NT2/D1 (cell line): Measurements from ENCODE around the gene MROH9.
"Not testable (repeated sequence)": the region's sequence is repeated elsewhere in the genome, so short reads cannot be mapped to it uniquely, and the experiment has no call there.

Experiments used
- DNase-seq: peaks from one replicate; pipeline ENCODE4 v3.0.0-alpha.2; 2011; ENCODE audit warnings: low read depth, low spot score
- H3K27me3 ChIP-seq: 2 replicates; pipeline ENCODE4 v1.6.0; 2011; ENCODE audit warnings: mild to moderate bottlenecking; ENCODE audit not compliant: insufficient read length, insufficient read depth
- H3K36me3 ChIP-seq: 2 replicates; pipeline ENCODE4 v1.6.1; 2011; ENCODE audit warnings: mild to moderate bottlenecking, low read length, mixed read lengths; ENCODE audit not compliant: insufficient read depth, insufficient read length
- H3K4me1 ChIP-seq: 2 replicates; pipeline ENCODE4 v1.5.1; 2011; ENCODE audit not compliant: insufficient read depth, insufficient read length
- H3K4me3 ChIP-seq: 2 replicates; pipeline ENCODE4 v1.5.1; 2011; ENCODE audit warnings: low read depth; ENCODE audit not compliant: insufficient read length
- H3K9ac ChIP-seq: 2 replicates; pipeline ENCODE4 v1.6.0; 2011; ENCODE audit warnings: low read depth; ENCODE audit not compliant: insufficient read length
- H3K9me3 ChIP-seq: 2 replicates; pipeline ENCODE4 v1.5.1; 2011; ENCODE audit warnings: mild to moderate bottlenecking, low read length; ENCODE audit not compliant: insufficient read depth
- SUZ12 ChIP-seq: IDR thresholded peaks from 2 replicates; pipeline ENCODE4 v1.6.1; 2011; ENCODE audit not compliant: insufficient read length, insufficient read depth; ENCODE audit errors: extremely low read depth
- YY1 ChIP-seq: IDR thresholded peaks from 2 replicates; pipeline ENCODE4 v1.6.1; 2011; ENCODE audit not compliant: insufficient read length, insufficient read depth
- ZNF274 ChIP-seq: IDR thresholded peaks from 2 replicates; pipeline ENCODE4 v1.6.1; 2011; ENCODE audit warnings: mild to moderate bottlenecking, low read depth, low read length

Gene MROH9

GRCh38 chr1:170931650-170932049, 3.7 kb upstream of the MROH9 start:
- Histone ChIP-seq H3K4me1 (no peaks in the 10 kb centered on the region), H3K36me3 (no peaks in the 10 kb centered on the region), H3K27me3 (no peaks in the 10 kb centered on the region), H3K9me3 (no peaks in the 10 kb centered on the region), H3K9ac (no peak overlapping the region), H3K4me3 (no peak overlapping the region)
- DNase-seq: no peak
- TF ChIP-seq SUZ12 (no peak), ZNF274 (no peak), YY1 (no peak)

DNA sequence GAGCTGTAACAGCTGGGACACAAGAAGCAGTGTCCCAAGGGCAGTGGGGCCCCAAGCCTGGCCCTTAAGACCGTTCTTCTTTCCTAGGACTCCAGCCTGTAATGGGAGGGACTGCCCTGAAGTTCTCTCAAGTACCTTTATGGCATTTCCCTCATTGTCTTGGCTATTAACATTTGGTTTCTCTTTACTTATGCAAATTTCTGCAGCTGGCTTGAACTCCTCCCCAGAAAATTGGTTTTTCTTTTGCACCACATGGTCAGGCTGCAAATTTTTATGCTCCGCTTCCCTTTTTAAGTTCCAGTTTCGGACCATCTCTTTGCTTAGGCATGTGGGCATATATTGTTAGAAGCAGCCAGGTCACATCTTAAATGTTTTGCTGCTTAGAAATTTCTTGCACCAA, 3.1 kb upstream of the MROH9 start:
- no peaks in the 10 kb centered on the region for H3K9me3 ChIP-seq
- H3K9ac ChIP-seq: no peak overlapping the region
- no peak for DNase-seq
- H3K4me3 ChIP-seq: no peak overlapping the region
- no peaks in the 10 kb centered on the region for H3K27me3 ChIP-seq
- H3K4me1 ChIP-seq: no peaks in the 10 kb centered on the region
- H3K36me3 ChIP-seq: no peaks in the 10 kb centered on the region
- TF ChIP-seq YY1: no peak

DNA sequence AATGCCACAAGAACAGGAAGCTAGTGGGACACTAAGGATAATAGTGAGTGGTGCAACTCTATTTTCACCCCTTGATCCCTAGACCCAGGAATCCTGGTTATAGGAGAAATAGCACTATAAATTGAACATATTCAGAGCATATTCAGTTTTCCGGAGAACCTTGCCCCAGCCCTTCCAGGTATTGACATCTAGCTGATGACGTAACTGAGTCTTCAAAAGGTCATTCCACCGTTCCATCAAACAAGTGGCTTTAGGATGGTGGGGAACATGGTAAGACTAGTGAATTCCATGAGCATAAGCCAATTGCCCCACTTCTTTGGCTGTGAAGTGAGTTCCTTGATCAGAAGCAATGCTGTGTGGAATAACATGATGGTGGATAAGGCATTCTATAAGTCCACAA, 2.9 kb downstream of the MROH9 start:
- Histone ChIP-seq H3K9ac (no peak overlapping the region), H3K4me3 (no peak overlapping the region), H3K27me3 (no peaks in the 10 kb centered on the region), H3K36me3 (no peaks in the 10 kb centered on the region), H3K9me3 (no peaks in the 10 kb centered on the region), H3K4me1 (no peaks in the 10 kb centered on the region)
- DNase-seq: no peak
- TF ChIP-seq YY1 (no peak), SUZ12 (no peak), ZNF274 (no peak)

- Histone ChIP-seq H3K4me3 (no peak overlapping the region), H3K9ac (no peak overlapping the region), H3K4me1 (no peaks in the 10 kb centered on the region), H3K36me3 (no peaks in the 10 kb centered on the region), H3K9me3 (no peaks in the 10 kb centered on the region), H3K27me3 (no peaks in the 10 kb centered on the region)
- TF ChIP-seq ZNF274 (no peak), YY1 (no peak), SUZ12 (no peak)
- DNase-seq: no peak
These were observed 4.1 kb downstream of the MROH9 start for GRCh38 chr1:170939476-170939875.

DNA sequence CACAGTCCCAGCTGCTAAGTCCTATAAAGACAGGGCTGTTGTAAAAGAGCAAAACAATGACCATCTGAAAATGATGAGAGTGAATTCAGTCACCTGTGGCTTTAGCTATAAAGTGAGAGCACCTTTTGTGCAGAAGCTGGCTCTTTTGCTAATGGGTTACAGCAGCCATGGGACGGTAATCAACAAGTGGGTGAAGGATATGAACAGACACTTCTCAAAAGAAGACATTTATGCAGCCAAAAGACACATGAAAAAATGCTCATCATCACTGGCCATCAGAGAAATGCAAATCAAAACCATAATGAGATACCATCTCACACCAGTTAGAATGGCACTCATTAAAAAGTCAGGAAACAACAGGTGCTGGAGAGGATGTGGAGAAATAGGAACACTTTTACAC, 16.4 kb downstream of the MROH9 start:
- H3K27me3 ChIP-seq, H3K4me1 ChIP-seq, H3K9me3 ChIP-seq, H3K36me3 ChIP-seq, H3K4me3 ChIP-seq, H3K9ac ChIP-seq, DNase-seq: not testable (repeated sequence)

DNA sequence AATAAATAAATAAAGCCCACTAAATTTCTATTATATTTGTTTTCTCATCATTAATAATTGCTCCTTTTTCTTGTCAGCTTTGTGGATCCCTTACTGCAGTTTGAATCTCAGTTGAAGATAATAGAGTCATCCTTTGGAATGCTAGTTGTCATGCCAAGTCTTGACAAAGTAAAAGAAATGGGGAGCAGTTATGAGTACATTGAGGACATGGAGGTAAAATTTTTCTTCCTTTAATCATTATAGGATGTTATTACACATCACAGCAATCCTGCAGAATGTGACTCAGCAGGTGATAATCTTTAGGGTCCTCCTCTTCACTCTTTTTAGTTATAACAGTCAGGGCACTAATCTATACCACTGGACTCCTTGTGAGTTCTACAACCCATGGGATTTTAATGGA, 24.1 kb downstream of the MROH9 start:
- no peaks in the 10 kb centered on the region for H3K36me3 ChIP-seq
- H3K27me3 ChIP-seq: no peaks in the 10 kb centered on the region
- no peak overlapping the region for H3K9ac ChIP-seq
- no peak overlapping the region for H3K4me3 ChIP-seq
- no peaks in the 10 kb centered on the region for H3K4me1 ChIP-seq
- DNase-seq: no peak
- TF ChIP-seq YY1 (no peak), ZNF274 (no peak), SUZ12 (no peak)
- H3K9me3 ChIP-seq: no peaks in the 10 kb centered on the region

- TF ChIP-seq ZNF274 (no peak), SUZ12 (no peak), YY1 (no peak)
These were observed 29.2 kb downstream of the MROH9 start for GRCh38 chr1:170964506-170964905.

DNA sequence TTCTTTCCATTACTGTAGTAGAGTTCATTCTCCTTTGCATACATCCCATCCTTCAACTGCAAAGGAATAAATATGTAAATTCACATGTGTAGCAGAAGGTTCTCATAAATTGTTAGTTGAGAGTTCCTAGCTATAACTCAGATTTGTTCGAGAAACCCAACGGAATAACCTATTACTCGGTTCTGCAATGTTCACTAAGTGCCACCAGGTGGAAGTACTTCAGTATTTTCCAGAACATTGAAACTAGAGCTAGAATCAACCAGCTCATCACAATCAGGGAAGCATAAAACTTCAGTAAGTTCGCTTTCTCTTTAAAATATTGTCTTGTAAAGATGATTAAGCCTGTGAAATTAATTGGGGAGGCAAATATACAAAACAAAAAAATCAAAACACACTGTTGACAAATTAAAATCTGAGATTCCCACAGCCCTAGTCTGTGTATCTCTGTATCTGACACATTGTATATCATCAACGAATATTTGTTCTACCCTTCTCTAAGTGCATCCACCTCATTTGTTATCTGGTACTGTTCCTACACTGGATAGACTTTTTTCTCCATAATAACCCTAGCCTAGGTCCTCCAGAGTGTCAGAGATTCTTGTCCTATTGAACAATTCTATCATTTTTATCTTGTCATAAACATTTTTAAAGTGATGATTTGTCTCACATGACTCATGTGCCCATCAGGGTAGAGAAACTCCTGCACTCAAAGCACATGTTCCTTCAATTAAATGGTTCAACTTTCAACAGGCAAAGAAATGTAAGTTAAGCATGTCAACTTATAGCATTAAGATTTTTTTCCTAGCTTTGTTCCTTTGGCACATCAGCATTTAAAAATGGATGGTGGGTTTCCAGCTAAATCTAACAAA, 31.9 kb downstream of the MROH9 start:
- Histone ChIP-seq H3K4me1 (peaks cover 4% of the 10 kb centered on the region), H3K9ac (no peak overlapping the region), H3K4me3 (no peak overlapping the region), H3K36me3 (no peaks in the 10 kb centered on the region), H3K27me3 (no peaks in the 10 kb centered on the region), H3K9me3 (no peaks in the 10 kb centered on the region)
- TF ChIP-seq YY1: no peak
- no peak for TF ChIP-seq SUZ12
- no peak for TF ChIP-seq ZNF274
- DNase-seq: peak; percentile 51

More at GRCh38 chr1:170964506-170964905, 29.2 kb downstream of the MROH9 start:
- Histone ChIP-seq H3K9ac (no peak overlapping the region), H3K36me3 (no peaks in the 10 kb centered on the region), H3K9me3 (no peaks in the 10 kb centered on the region), H3K4me3 (no peak overlapping the region), H3K4me1 (no peaks in the 10 kb centered on the region), H3K27me3 (no peaks in the 10 kb centered on the region)
- DNase-seq: no peak
